Ovary (tissue), 3 donors: ENCODE measurements around the gene GRIN3B.

Experiments
- CTCF ChIP-seq, 3 donors: fragments of 450-650 bp in 2 of 3; fragments of 200-600 bp in 1 of 3; IDR thresholded peaks; one replicate each; pipeline versions ENCODE4 v1.5.1 to v1.8.0; 2016 to 2022; ENCODE audit warnings: antibody characterized with exemption in 3 of 3, mild to moderate bottlenecking in 1 of 3
- EP300 ChIP-seq: sonication (generic); formaldehyde crosslinking; IDR thresholded peaks from one replicate; pipeline ENCODE4 v1.6.1; 2017; ENCODE audit warnings: antibody characterized with exemption
- donor health status: DM: no; HTN: no; CAD: no.

- no peak for TF ChIP-seq CTCF (IDR thresholded peaks at IDR 0.05)
- no peak for TF ChIP-seq EP300
Measured at GRCh38 chr19:1041272-1041834, 41.1 kb downstream of the GRIN3B start.
